ENCODE measurements around the gene COL20A1.
"Not testable (repeated sequence)": the region's sequence is repeated elsewhere in the genome, so short reads cannot be mapped to it uniquely, and the experiment has no call there.

The COL20A1 gene

GRCh38 chr20:63379872-63380271, 86.9 kb downstream of the COL20A1 start:
- DNase-seq: not testable (repeated sequence)

GRCh38 chr20:63380346-63380870, 87.4 kb downstream of the COL20A1 start:
- no peak for DNase-seq

GRCh38 chr20:63381781-63382431, 88.9 kb downstream of the COL20A1 start:
- no peak for DNase-seq

- DNase-seq: no peak
Measured at GRCh38 chr20:63382551-63383300, 89.7 kb downstream of the COL20A1 start.

GRCh38 chr20:63383556-63383955, 90.6 kb downstream of the COL20A1 start:
- no peak for DNase-seq

GRCh38 chr20:63384336-63384735, 91.3 kb downstream of the COL20A1 start:
- no peak for DNase-seq
